ENCODE data around the gene EML4. TPM values are rescaled to one million over a fixed set of nuclear protein-coding genes. Genes with fewer than 3 reads are reported as not detected.
"Not testable (repeated sequence)": the region's sequence is repeated elsewhere in the genome, so short reads cannot be mapped to it uniquely, and the experiment has no call there.

EML4 gene
- total RNA-seq, 2 experiments from 2014 or later: 37.1 to 43.2 TPM

- BruUV-seq (replicated peaks): no TSS peak
- POLR2A ChIA-PET: interaction anchor here (0.6 to 1.7 kb wide), 6 partner anchors 7 to 36 kb away, joined by 3 to 9 read pairs (median 5); no protein-coding TSS in a partner anchor
- peak overlapping the region; percentile 47 for H3K4me2 ChIP-seq (ENCODE audit: low read length)
- CTCF ChIA-PET (ENCODE audit: unreplicated experiment): interaction anchor here (1.1 kb wide), 1 partner anchor 8 kb away, joined by 4 read pairs; no protein-coding TSS in a partner anchor
- H3K79me2 ChIP-seq (ENCODE audit: insufficient read depth, low read depth, low read length): no peaks in the 10 kb centered on the region
- intact Hi-C loops (cut with micrococcal nuclease; ENCODE audit: unreplicated experiment): no loop called here
- peaks cover 61% of the 10 kb centered on the region for H3K4me1 ChIP-seq (ENCODE audit: insufficient read depth, low read length, poor library complexity, severe bottlenecking)
- H3K4me3 ChIP-seq (ENCODE audit: low read depth, low read length, poor library complexity, severe bottlenecking): no peak overlapping the region
- H3K9me2 ChIP-seq (ENCODE audit: insufficient read depth, low read length): no peaks in the 10 kb centered on the region
- peaks cover 9% of the 10 kb centered on the region; the same call in 1 of the 2 replicates for H3K9me3 ChIP-seq (ENCODE audit: low read length)
- H4K20me1 ChIP-seq (ENCODE audit: insufficient read depth, low read length): no peaks in the 10 kb centered on the region
- peak overlapping the region; percentile 81 for H2AFZ ChIP-seq (ENCODE audit: low read length)
- TF ChIP-seq EZH2phosphoT487 (IDR thresholded peaks at IDR 0.05; ENCODE audit: borderline replicate concordance, low read depth, low read length): no peak
- TF ChIP-seq CTCF (conservative IDR thresholded peaks at IDR 0.05; ENCODE audit: low read length): no peak
- DNase-seq (ENCODE audit: low spot score): peak; percentile 51
- H3K27ac ChIP-seq (ENCODE audit: low read depth, low read length, poor library complexity, severe bottlenecking): peak overlapping the region; percentile 16
- H3K36me3 ChIP-seq (ENCODE audit: insufficient read depth, low read length): no peaks in the 10 kb centered on the region
Observed at GRCh38 chr2:42124011-42124785, 45.0 kb upstream of the EML4 start.

GRCh38 chr2:42125841-42126594 is 43.1 kb upstream of the EML4 start:
- no peaks in the 10 kb centered on the region for H3K36me3 ChIP-seq (ENCODE audit: insufficient read depth, low read length)
- no peaks in the 10 kb centered on the region for H4K20me1 ChIP-seq (ENCODE audit: insufficient read depth, low read length)
- no TSS peak for BruUV-seq (replicated peaks)
- ChIA-PET POLR2A (interaction anchor here (0.6 to 5.1 kb wide), 8 partner anchors 9 to 57 kb away, joined by 3 to 26 read pairs (median 4); no protein-coding TSS in a partner anchor), CTCF (ENCODE audit: unreplicated experiment) (no interaction called here)
- TF ChIP-seq CTCF (conservative IDR thresholded peaks at IDR 0.05; ENCODE audit: low read length): no peak
- no peak for TF ChIP-seq EZH2phosphoT487 (IDR thresholded peaks at IDR 0.05; ENCODE audit: borderline replicate concordance, low read depth, low read length)
- H2AFZ ChIP-seq (ENCODE audit: low read length): no peak overlapping the region
- no peaks in the 10 kb centered on the region for H3K79me2 ChIP-seq (ENCODE audit: insufficient read depth, low read depth, low read length)
- H3K4me1 ChIP-seq (ENCODE audit: insufficient read depth, low read length, poor library complexity, severe bottlenecking): peaks cover 74% of the 10 kb centered on the region
- 0 out of 2 replicates have a peak overlapping the region, but pooled peaks have one; percentile 74 for H3K4me2 ChIP-seq (ENCODE audit: low read length)
- H3K4me3 ChIP-seq (ENCODE audit: low read depth, low read length, poor library complexity, severe bottlenecking): no peak overlapping the region
- intact Hi-C loops (cut with micrococcal nuclease; ENCODE audit: unreplicated experiment): no loop called here
- H3K27ac ChIP-seq (ENCODE audit: low read depth, low read length, poor library complexity, severe bottlenecking): no peak overlapping the region
- DNase-seq (ENCODE audit: low spot score): no peak
- H3K9me3 ChIP-seq (ENCODE audit: low read length): 0 out of 2 replicates have a peak, but pooled peaks cover 5% of the 10 kb centered on the region
- no peaks in the 10 kb centered on the region for H3K9me2 ChIP-seq (ENCODE audit: insufficient read depth, low read length)

GRCh38 chr2:42126873-42127272 is 42.3 kb upstream of the EML4 start:
- intact Hi-C loops (cut with micrococcal nuclease; ENCODE audit: unreplicated experiment); H3K9me2 ChIP-seq (ENCODE audit: insufficient read depth, low read length); H3K36me3 ChIP-seq (ENCODE audit: insufficient read depth, low read length); H4K20me1 ChIP-seq (ENCODE audit: insufficient read depth, low read length); H3K79me2 ChIP-seq (ENCODE audit: insufficient read depth, low read depth, low read length); H3K9me3 ChIP-seq (ENCODE audit: low read length); CTCF ChIA-PET (ENCODE audit: unreplicated experiment); BruUV-seq (replicated peaks); DNase-seq (ENCODE audit: low spot score): not testable (repeated sequence)
- POLR2A ChIA-PET: interaction anchor here (0.6 to 5.1 kb wide), 8 partner anchors 9 to 136 kb away, joined by 3 to 26 read pairs (median 4); no protein-coding TSS in a partner anchor
- peak overlapping the region; percentile 83 for H2AFZ ChIP-seq (ENCODE audit: low read length)
- peak overlapping the region; percentile 74 for H3K4me2 ChIP-seq (ENCODE audit: low read length)
- H3K27ac ChIP-seq (ENCODE audit: low read depth, low read length, poor library complexity, severe bottlenecking): peak overlapping the region; percentile 58
- H3K4me1 ChIP-seq (ENCODE audit: insufficient read depth, low read length, poor library complexity, severe bottlenecking): peaks cover 79% of the 10 kb centered on the region
- H3K4me3 ChIP-seq (ENCODE audit: low read depth, low read length, poor library complexity, severe bottlenecking): peak overlapping the region; percentile 25
